DOHH2 (cell line): ENCODE data around the gene EGFLAM.

Experiments
- EZH2phosphoT487 ChIP-seq: fragments of 200-600 bp; sonication (generic); IDR thresholded peaks from 2 replicates; pipeline ENCODE4 v1.6.1; 2017; ENCODE audit warnings: borderline replicate concordance, mild to moderate bottlenecking, antibody characterized with exemption, low read length, moderate library complexity, mixed read lengths
- TF ChIP-seq, protein P1 (sequence below): fragments of 200-600 bp; sonication (generic); IDR thresholded peaks from one replicate; pipeline ENCODE4 v1.5.1; 2014; ENCODE audit warnings: antibody characterized with exemption, mild to moderate bottlenecking, low read depth, low read length; ENCODE audit not compliant: poor library complexity, severe bottlenecking

DNA sequence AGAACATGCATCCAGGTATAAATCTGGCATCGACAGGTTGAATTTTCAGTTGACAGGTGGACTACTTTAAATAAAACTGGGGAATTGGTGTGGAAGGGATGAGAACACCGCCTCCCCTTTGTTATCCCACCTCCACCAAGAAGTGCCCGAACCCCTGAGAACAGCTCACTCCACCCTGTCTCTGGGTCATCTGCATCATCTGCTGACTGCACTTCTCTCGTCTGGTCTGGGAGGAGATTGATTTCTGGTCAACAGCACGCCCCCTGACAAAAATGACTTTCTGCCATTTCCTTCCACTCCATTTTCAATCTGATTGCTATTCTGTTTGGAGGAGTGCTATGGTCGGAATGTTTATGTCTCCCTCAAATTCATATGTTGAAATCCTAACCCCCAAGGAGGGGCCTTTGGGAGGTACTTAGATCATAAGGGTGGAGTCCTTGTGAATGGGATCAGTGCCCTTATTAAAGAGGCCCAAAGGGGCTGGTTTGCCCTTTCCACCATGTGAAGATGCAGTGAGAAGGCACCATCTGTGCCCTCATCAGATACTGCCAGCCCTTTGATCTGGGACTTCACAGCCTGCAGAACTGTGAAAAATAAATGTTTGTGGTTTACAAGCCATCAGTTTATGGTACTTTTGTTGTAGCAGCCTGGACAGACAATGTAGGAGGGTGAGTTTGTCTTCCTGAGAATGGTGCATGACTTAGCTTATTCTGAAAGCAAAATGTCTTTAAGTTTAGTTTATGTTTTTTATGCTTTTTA is 145.7 kb downstream of the EGFLAM start:
- TF ChIP-seq, protein P1, sequence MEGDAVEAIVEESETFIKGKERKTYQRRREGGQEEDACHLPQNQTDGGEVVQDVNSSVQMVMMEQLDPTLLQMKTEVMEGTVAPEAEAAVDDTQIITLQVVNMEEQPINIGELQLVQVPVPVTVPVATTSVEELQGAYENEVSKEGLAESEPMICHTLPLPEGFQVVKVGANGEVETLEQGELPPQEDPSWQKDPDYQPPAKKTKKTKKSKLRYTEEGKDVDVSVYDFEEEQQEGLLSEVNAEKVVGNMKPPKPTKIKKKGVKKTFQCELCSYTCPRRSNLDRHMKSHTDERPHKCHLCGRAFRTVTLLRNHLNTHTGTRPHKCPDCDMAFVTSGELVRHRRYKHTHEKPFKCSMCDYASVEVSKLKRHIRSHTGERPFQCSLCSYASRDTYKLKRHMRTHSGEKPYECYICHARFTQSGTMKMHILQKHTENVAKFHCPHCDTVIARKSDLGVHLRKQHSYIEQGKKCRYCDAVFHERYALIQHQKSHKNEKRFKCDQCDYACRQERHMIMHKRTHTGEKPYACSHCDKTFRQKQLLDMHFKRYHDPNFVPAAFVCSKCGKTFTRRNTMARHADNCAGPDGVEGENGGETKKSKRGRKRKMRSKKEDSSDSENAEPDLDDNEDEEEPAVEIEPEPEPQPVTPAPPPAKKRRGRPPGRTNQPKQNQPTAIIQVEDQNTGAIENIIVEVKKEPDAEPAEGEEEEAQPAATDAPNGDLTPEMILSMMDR, result no peak
- TF ChIP-seq EZH2phosphoT487, result no peak
